Peyer's patch (tissue), 4 donors: ENCODE results near the gene R3HDM2.

Source experiments
- POLR2A ChIP-seq, 2 donors: fragments of 450-650 bp; IDR thresholded peaks; one replicate each; pipeline ENCODE4 v1.5.1; 2017; ENCODE audit warnings: antibody characterized with exemption in 2 of 2, mild to moderate bottlenecking in 2 of 2, moderate library complexity in 2 of 2
- TF ChIP-seq, protein P1 (sequence below), 6 experiments: fragments of 450-650 bp in 4 of 6; fragments of 200-600 bp in 2 of 6; sonication (generic) in 1 of 6; IDR thresholded peaks; one replicate each; pipeline ENCODE4 v1.5.1; 2017 to 2019; ENCODE audit warnings: antibody characterized with exemption in 6 of 6, mild to moderate bottlenecking in 3 of 6, moderate library complexity in 1 of 6

DNA sequence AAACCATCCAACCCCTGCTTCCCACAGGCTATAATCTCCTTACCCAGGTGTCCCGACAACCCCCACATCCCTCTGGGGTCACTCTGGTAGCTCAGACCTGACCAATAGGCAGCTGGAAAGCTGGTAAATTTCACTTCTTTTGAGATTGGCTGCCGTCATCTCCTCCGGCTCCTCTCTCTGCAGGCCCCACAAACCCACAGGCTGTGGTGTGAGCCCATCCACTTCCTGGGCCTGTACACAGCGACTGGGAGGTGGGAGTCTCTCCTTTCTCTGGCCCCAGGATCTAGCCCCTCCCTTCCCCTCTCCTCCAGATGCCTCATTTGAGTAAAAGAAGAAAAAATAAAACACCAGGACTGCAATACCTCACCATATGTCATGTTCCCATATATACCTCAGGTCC, 4.5 kb upstream of the R3HDM2 start:
- TF ChIP-seq, protein P1, sequence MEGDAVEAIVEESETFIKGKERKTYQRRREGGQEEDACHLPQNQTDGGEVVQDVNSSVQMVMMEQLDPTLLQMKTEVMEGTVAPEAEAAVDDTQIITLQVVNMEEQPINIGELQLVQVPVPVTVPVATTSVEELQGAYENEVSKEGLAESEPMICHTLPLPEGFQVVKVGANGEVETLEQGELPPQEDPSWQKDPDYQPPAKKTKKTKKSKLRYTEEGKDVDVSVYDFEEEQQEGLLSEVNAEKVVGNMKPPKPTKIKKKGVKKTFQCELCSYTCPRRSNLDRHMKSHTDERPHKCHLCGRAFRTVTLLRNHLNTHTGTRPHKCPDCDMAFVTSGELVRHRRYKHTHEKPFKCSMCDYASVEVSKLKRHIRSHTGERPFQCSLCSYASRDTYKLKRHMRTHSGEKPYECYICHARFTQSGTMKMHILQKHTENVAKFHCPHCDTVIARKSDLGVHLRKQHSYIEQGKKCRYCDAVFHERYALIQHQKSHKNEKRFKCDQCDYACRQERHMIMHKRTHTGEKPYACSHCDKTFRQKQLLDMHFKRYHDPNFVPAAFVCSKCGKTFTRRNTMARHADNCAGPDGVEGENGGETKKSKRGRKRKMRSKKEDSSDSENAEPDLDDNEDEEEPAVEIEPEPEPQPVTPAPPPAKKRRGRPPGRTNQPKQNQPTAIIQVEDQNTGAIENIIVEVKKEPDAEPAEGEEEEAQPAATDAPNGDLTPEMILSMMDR (IDR thresholded peaks at IDR 0.05) = no peak
- no peak for TF ChIP-seq POLR2A (IDR thresholded peaks at IDR 0.05)
